Measurements from ENCODE around the gene CYB561.
A peak's percentile ranks its signal among the peaks of the same experiment; 100 is the strongest.

CYB561 gene

DNA sequence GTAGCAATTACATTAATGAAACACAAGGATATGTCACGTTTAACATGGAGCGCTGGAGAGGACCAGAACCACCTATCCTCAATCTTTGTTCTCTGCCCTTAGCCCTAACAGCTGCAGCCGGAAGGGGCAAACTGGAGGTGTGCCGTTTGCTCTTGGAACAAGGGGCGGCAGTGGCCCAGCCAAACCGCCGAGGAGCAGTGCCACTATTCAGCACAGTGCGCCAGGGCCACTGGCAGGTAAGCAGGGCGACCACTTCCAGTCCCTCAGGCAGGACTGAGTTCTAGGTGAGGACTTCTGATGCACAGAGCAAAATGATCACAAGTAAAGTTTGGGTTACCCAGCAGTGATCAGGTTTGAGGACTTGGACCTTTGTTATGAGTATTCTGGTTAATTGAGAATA, 41.1 kb downstream of the CYB561 start:
- H3K27ac ChIP-seq (ENCODE audit: low read depth, low read length): no peak overlapping the region
- no peak overlapping the region for H3K4me3 ChIP-seq (ENCODE audit: low read depth in 1 of 5, low read length in 5 of 5)
- H3K9ac ChIP-seq (ENCODE audit: low read length in 5 of 5): no peak overlapping the region
- H3K36me3 ChIP-seq (ENCODE audit: control insufficient read depth in 5 of 5, insufficient read depth in 5 of 5, low read length in 5 of 5): peaks cover 7 to 17% (median 10%) of the 10 kb centered on the region in 5 donors
- H3K4me1 ChIP-seq (ENCODE audit: control insufficient read depth in 5 of 5, insufficient read depth in 5 of 5, low read length in 5 of 5): peaks cover 0 to 6% (median under 1%) of the 10 kb centered on the region in 5 donors
- H3K9me3 ChIP-seq (ENCODE audit: control insufficient read depth in 5 of 5, low read length in 5 of 5): no peaks in the 10 kb centered on the region
- no peaks in the 10 kb centered on the region for H3K27me3 ChIP-seq (ENCODE audit: control insufficient read depth in 5 of 5, insufficient read depth in 4 of 5, low read length in 5 of 5)

DNA sequence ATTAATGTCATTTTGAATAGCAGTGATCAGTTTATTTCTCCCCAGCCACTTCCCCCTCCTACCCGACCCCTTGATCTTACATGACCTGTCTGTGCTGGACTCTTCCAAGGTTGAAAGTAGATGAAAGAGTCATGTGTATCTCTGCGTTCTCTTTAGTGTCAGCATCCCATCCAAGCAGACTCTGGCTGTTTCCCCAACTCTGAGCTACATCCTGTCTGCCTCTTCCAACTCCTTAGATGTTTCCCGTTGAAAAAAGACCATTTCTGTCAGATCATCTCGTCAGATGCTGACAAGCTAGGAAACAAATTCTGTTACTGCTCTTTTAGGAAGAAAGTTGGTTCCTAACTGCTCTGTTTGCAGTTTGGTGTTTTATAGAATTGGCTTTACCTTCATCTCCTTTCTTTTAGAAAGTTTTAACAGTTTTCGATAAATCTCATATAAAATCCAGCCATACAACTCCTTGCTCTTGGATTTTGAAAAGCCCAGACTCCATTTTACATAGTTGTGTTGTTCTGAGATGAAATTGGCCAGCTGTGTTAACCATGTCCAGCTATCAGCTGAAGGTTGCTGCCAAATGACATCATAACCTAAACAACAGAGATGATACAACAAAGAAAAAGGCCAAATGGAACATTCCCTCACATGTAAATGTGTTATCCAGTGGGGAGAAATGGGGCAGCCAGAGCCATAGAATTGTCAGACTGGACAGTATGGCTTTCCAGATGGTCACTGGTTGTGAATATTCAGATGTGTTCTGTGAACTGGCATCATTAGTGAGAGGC, 43.5 kb downstream of the CYB561 start:
- Histone ChIP-seq H3K36me3 (ENCODE audit: control insufficient read depth in 5 of 5, insufficient read depth in 5 of 5, low read length in 5 of 5) (peaks cover 3 to 13% (median 7%) of the 10 kb centered on the region in 5 donors), H3K9me3 (ENCODE audit: control insufficient read depth in 5 of 5, low read length in 5 of 5) (no peaks in the 10 kb centered on the region), H3K27ac (ENCODE audit: low read depth, low read length) (no peak overlapping the region), H3K4me1 (ENCODE audit: control insufficient read depth in 5 of 5, insufficient read depth in 5 of 5, low read length in 5 of 5) (peaks cover 0 to 18% (median 4%) of the 10 kb centered on the region in 5 donors), H3K9ac (ENCODE audit: low read length in 5 of 5) (no peak overlapping the region), H3K27me3 (ENCODE audit: control insufficient read depth in 5 of 5, insufficient read depth in 4 of 5, low read length in 5 of 5) (no peaks in the 10 kb centered on the region), H3K4me3 (ENCODE audit: low read depth in 1 of 5, low read length in 5 of 5) (no peak overlapping the region)

DNA sequence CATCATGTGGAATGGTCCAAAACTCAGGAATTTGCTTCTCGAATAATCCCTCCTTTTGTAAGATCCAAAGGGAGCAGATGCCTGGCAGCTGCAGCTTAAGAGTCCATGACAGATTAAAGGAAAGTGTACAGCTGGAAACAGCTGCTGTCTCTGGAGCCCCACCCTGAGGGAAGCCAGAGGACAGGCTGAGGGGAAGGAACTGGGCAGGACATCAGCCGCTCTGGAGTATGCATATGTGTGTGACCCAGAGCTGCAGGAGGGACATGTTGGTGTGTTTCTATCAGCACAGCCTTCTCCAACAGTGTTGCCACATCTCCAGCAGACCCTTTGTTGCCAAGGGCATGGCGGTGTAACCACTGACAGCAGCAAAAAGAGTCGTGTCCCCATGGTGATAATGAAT, 46.2 kb downstream of the CYB561 start:
- peaks cover 9 to 18% (median 13%) of the 10 kb centered on the region in 5 donors for H3K36me3 ChIP-seq (ENCODE audit: control insufficient read depth in 5 of 5, insufficient read depth in 5 of 5, low read length in 5 of 5)
- H3K4me3 ChIP-seq (ENCODE audit: low read depth in 1 of 5, low read length in 5 of 5): no peak overlapping the region
- H3K9ac ChIP-seq (ENCODE audit: low read length in 5 of 5): no peak overlapping the region
- no peaks in the 10 kb centered on the region for H3K9me3 ChIP-seq (ENCODE audit: control insufficient read depth in 5 of 5, low read length in 5 of 5)
- H3K4me1 ChIP-seq (ENCODE audit: control insufficient read depth in 5 of 5, insufficient read depth in 5 of 5, low read length in 5 of 5): peaks cover 0 to 13% (median 10%) of the 10 kb centered on the region in 5 donors
- no peak overlapping the region for H3K27ac ChIP-seq (ENCODE audit: low read depth, low read length)
- no peaks in the 10 kb centered on the region for H3K27me3 ChIP-seq (ENCODE audit: control insufficient read depth in 5 of 5, insufficient read depth in 4 of 5, low read length in 5 of 5)

GRCh38 chr17:63399316-63399715, 46.8 kb downstream of the CYB561 start:
- no peaks in the 10 kb centered on the region for H3K9me3 ChIP-seq (ENCODE audit: control insufficient read depth in 5 of 5, low read length in 5 of 5)
- no peak overlapping the region for H3K4me3 ChIP-seq (ENCODE audit: low read depth in 1 of 5, low read length in 5 of 5)
- H3K27me3 ChIP-seq (ENCODE audit: control insufficient read depth in 5 of 5, insufficient read depth in 4 of 5, low read length in 5 of 5): no peaks in the 10 kb centered on the region
- H3K36me3 ChIP-seq (ENCODE audit: control insufficient read depth in 5 of 5, insufficient read depth in 5 of 5, low read length in 5 of 5): peaks cover 11 to 18% (median 13%) of the 10 kb centered on the region in 5 donors
- H3K9ac ChIP-seq (ENCODE audit: low read length in 5 of 5): no peak overlapping the region
- H3K27ac ChIP-seq (ENCODE audit: low read depth, low read length): no peak overlapping the region
- H3K4me1 ChIP-seq (ENCODE audit: control insufficient read depth in 5 of 5, insufficient read depth in 5 of 5, low read length in 5 of 5): peaks cover 0 to 13% (median 10%) of the 10 kb centered on the region in 5 donors

DNA sequence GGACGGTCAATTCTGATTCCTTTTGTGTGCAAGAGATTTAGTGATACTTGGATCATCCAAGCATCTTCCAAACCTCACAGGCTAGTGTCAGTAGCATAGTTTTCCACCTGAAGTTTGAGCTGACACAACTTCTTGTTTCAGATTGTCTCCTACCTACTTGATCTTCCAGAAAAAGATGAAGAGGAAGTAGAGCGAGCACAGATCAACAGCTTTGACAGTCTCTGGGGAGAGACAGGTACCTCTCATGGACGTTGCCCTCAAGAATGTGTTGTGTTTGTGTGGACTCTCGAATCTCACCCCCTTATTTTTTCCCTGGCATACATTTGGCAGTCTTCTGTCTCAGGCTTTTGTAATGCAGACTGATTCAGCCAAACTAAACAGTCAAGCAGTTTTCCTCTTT, 47.4 kb downstream of the CYB561 start:
- Histone ChIP-seq H3K36me3 (ENCODE audit: control insufficient read depth in 5 of 5, insufficient read depth in 5 of 5, low read length in 5 of 5) (peaks cover 11 to 18% (median 13%) of the 10 kb centered on the region in 5 donors), H3K27me3 (ENCODE audit: control insufficient read depth in 5 of 5, insufficient read depth in 4 of 5, low read length in 5 of 5) (no peaks in the 10 kb centered on the region), H3K4me1 (ENCODE audit: control insufficient read depth in 5 of 5, insufficient read depth in 5 of 5, low read length in 5 of 5) (peaks cover 0 to 13% (median 10%) of the 10 kb centered on the region in 5 donors), H3K4me3 (ENCODE audit: low read depth in 1 of 5, low read length in 5 of 5) (no peak overlapping the region), H3K9me3 (ENCODE audit: control insufficient read depth in 5 of 5, low read length in 5 of 5) (no peaks in the 10 kb centered on the region), H3K27ac (ENCODE audit: low read depth, low read length) (no peak overlapping the region), H3K9ac (ENCODE audit: low read length in 5 of 5) (no peak overlapping the region)

GRCh38 chr17:63395075-63395805, 50.9 kb downstream of the CYB561 start:
- Histone ChIP-seq H3K9ac (ENCODE audit: low read length in 5 of 5) (no peak overlapping the region), H3K9me3 (ENCODE audit: control insufficient read depth in 5 of 5, low read length in 5 of 5) (no peaks in the 10 kb centered on the region), H3K4me3 (ENCODE audit: low read depth in 1 of 5, low read length in 5 of 5) (peak overlapping the region in 1 of 5 donors; percentile 17), H3K27ac (ENCODE audit: low read depth, low read length) (no peak overlapping the region), H3K27me3 (ENCODE audit: control insufficient read depth in 5 of 5, insufficient read depth in 4 of 5, low read length in 5 of 5) (no peaks in the 10 kb centered on the region), H3K36me3 (ENCODE audit: control insufficient read depth in 5 of 5, insufficient read depth in 5 of 5, low read length in 5 of 5) (peaks cover 13 to 21% (median 17%) of the 10 kb centered on the region in 5 donors), H3K4me1 (ENCODE audit: control insufficient read depth in 5 of 5, insufficient read depth in 5 of 5, low read length in 5 of 5) (peaks cover 0 to 13% (median 10%) of the 10 kb centered on the region in 5 donors)

GRCh38 chr17:63390090-63390489, 56.0 kb downstream of the CYB561 start:
- Histone ChIP-seq H3K4me3 (ENCODE audit: low read depth in 1 of 5, low read length in 5 of 5) (no peak overlapping the region), H3K9ac (ENCODE audit: low read length in 5 of 5) (no peak overlapping the region), H3K4me1 (ENCODE audit: control insufficient read depth in 5 of 5, insufficient read depth in 5 of 5, low read length in 5 of 5) (no peaks in the 10 kb centered on the region), H3K36me3 (ENCODE audit: control insufficient read depth in 5 of 5, insufficient read depth in 5 of 5, low read length in 5 of 5) (peaks cover 15 to 22% (median 20%) of the 10 kb centered on the region in 5 donors), H3K9me3 (ENCODE audit: control insufficient read depth in 5 of 5, low read length in 5 of 5) (no peaks in the 10 kb centered on the region), H3K27me3 (ENCODE audit: control insufficient read depth in 5 of 5, insufficient read depth in 4 of 5, low read length in 5 of 5) (no peaks in the 10 kb centered on the region), H3K27ac (ENCODE audit: low read depth, low read length) (no peak overlapping the region)

GRCh38 chr17:63387656-63388340, 58.3 kb downstream of the CYB561 start:
- no peak overlapping the region for H3K9ac ChIP-seq (ENCODE audit: low read length in 5 of 5)
- H3K27me3 ChIP-seq (ENCODE audit: control insufficient read depth in 5 of 5, insufficient read depth in 4 of 5, low read length in 5 of 5): no peaks in the 10 kb centered on the region
- H3K4me1 ChIP-seq (ENCODE audit: control insufficient read depth in 5 of 5, insufficient read depth in 5 of 5, low read length in 5 of 5): no peaks in the 10 kb centered on the region
- no peaks in the 10 kb centered on the region for H3K9me3 ChIP-seq (ENCODE audit: control insufficient read depth in 5 of 5, low read length in 5 of 5)
- no peak overlapping the region for H3K27ac ChIP-seq (ENCODE audit: low read depth, low read length)
- H3K36me3 ChIP-seq (ENCODE audit: control insufficient read depth in 5 of 5, insufficient read depth in 5 of 5, low read length in 5 of 5): peaks cover 16 to 22% (median 22%) of the 10 kb centered on the region in 5 donors
- no peak overlapping the region for H3K4me3 ChIP-seq (ENCODE audit: low read depth in 1 of 5, low read length in 5 of 5)

DNA sequence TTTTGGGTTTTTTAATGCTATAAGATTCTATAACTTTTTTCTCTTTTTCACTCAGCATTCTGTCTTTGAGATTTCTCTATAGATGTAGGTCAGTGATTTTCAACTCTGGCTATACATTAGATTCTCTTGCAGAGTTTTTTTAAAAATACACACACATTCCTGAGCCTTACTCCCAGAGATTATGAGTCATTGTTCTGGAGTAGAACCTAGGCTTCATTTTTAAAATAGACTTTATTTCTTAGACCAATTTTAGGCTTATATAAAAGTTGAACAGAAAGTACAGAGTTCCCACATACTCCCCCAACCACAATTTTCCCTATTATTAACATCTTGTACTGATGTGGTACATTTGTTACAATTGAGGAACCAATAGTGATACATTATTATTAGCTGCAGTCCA, 63.3 kb downstream of the CYB561 start:
- Histone ChIP-seq H3K27ac (ENCODE audit: low read depth, low read length) (no peak overlapping the region), H3K27me3 (ENCODE audit: control insufficient read depth in 5 of 5, insufficient read depth in 4 of 5, low read length in 5 of 5) (no peaks in the 10 kb centered on the region), H3K4me1 (ENCODE audit: control insufficient read depth in 5 of 5, insufficient read depth in 5 of 5, low read length in 5 of 5) (no peaks in the 10 kb centered on the region), H3K9ac (ENCODE audit: low read length in 5 of 5) (no peak overlapping the region), H3K4me3 (ENCODE audit: low read depth in 1 of 5, low read length in 5 of 5) (no peak overlapping the region), H3K36me3 (ENCODE audit: control insufficient read depth in 5 of 5, insufficient read depth in 5 of 5, low read length in 5 of 5) (peaks cover 10 to 22% (median 13%) of the 10 kb centered on the region in 5 donors), H3K9me3 (ENCODE audit: control insufficient read depth in 5 of 5, low read length in 5 of 5) (no peaks in the 10 kb centered on the region)

All from subcutaneous abdominal adipose tissue (tissue), 5 donors.